Measurements from ENCODE around the gene CAPN5. TPM values are rescaled to one million over a fixed set of nuclear protein-coding genes. Genes with fewer than 3 reads are reported as not detected.

Gene CAPN5
- total and polyA plus RNA-seq, 2 of the 8 experiments (the other 6 are each of a cell fraction or from before 2014, with no cell fraction given), result 21.5 to 22.4 TPM

DNA sequence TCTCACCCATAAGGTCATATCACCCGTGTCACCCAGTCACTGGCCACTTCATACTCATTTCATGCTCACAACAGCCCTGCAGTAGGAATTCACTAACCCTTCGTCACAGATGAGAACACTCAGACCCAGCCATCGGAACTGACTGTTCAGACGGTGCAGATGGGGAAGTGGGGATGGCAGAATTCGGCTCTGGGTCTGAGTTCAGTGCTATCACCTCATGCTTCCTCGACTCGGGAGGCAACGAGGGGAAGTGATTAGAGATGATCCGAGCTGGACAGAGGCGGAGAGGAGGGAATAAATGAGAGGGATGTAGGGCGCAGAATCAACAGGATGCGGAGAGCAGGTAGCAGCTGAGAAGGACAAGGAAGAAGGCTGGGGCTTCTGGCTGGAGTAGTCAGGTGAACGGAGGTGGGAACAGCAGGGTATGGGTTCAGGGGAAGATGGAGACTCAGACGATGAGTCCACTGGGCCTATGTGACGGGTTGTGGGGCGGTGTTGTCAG lies 27.9 kb upstream of the CAPN5 start:
- Histone ChIP-seq H4K5ac (ENCODE audit: insufficient read length, low read depth, low read length) (no peak overlapping the region), H3K79me2 (ENCODE audit: control insufficient read depth in 1 of 2, insufficient read depth in 2 of 2, low read length in 2 of 2) (no peaks in the 10 kb centered on the region), H2BK5ac (ENCODE audit: low read depth, low read length) (no peak overlapping the region), H2BK12ac (ENCODE audit: low read depth, low read length) (no peak overlapping the region), H2BK20ac (ENCODE audit: low read length) (no peak overlapping the region), H2AK5ac (ENCODE audit: low read depth, low read length) (no peak overlapping the region), H3K56ac (replicated peaks; ENCODE audit: insufficient read length, low read depth, low read length) (no peak overlapping the region), H3K18ac (ENCODE audit: extremely low read depth, low read length) (no peak overlapping the region), H3K27ac (ENCODE audit: low read depth, low read length) (no peak overlapping the region), H2BK15ac (ENCODE audit: low read length) (no peak overlapping the region), H3K79me1 (ENCODE audit: low read depth, low read length) (no peaks in the 10 kb centered on the region), H3K4me3 (ENCODE audit: extremely low read depth in 1 of 4, insufficient read depth in 2 of 4, low read depth in 3 of 4, low read length in 4 of 4) (no peak overlapping the region), H4K8ac (ENCODE audit: extremely low read depth, insufficient read depth, low read length) (no peak overlapping the region), H3K27me3 (replicated peaks in 1 of 4; ENCODE audit: control insufficient read depth in 3 of 4, extremely low read depth in 1 of 4, insufficient read depth in 3 of 4, low read length in 3 of 4) (peaks cover 14 to 34% (median 30%) of the 10 kb centered on the region in 4 experiments), H3K4ac (replicated peaks; ENCODE audit: insufficient read length, low read depth, low read length) (no peak overlapping the region), H2BK120ac (replicated peaks; ENCODE audit: low read depth, low read length) (no peak overlapping the region), H3K9ac (replicated peaks in 1 of 4; ENCODE audit: extremely low read depth in 1 of 4, low read depth in 3 of 4, low read length in 3 of 4) (no peak overlapping the region), H3K4me1 (replicated peaks in 1 of 4; ENCODE audit: control insufficient read depth in 3 of 4, insufficient read depth in 4 of 4, low read length in 3 of 4) (peaks cover 0 to 8% (median 6%) of the 10 kb centered on the region in 4 experiments), H4K20me1 (replicated peaks in 1 of 2; ENCODE audit: control insufficient read depth in 1 of 2, insufficient read depth in 2 of 2, low read length in 2 of 2) (no peaks in the 10 kb centered on the region), H2AFZ (ENCODE audit: low read length) (no peak overlapping the region), H3K23ac (ENCODE audit: insufficient read length) (no peak overlapping the region), H3K9me3 (ENCODE audit: insufficient read depth in 2 of 2, low read depth in 1 of 2, low read length in 1 of 2) (peaks cover 0 to 8% of the 10 kb centered on the region in 2 experiments; a peak in 2 of 4 replicates), H3K23me2 (ENCODE audit: low read depth, low read length) (peaks cover 4% of the 10 kb centered on the region; the same call in 1 of the 2 replicates), H3K14ac (ENCODE audit: insufficient read length) (no peak overlapping the region), H4K91ac (replicated peaks; ENCODE audit: insufficient read length, low read length) (no peak overlapping the region), H3K36me3 (ENCODE audit: control insufficient read depth in 2 of 4, insufficient read depth in 4 of 4, low read length in 3 of 4) (peaks cover 0 to 6% (median 0%) of the 10 kb centered on the region in 4 experiments; a peak in 1 of 8 replicates), H3K4me2 (ENCODE audit: insufficient read depth in 1 of 2, low read depth in 2 of 2, low read length in 2 of 2) (peak overlapping the region in 1 of 2 experiments; percentile 68; a peak in 2 of 4 replicates)
- POLR2A ChIA-PET (ENCODE audit: partially characterized antibody), result interaction anchor here (1.2 to 1.3 kb wide), 2 partner anchors 28 to 118 kb away, joined by 3 read pairs; partner anchors contain the start of gene CAPN5
- WGBS, 2 experiments (ENCODE audit: extremely low coverage in 1 of 2, insufficient coverage in 1 of 2, insufficient read length in 1 of 2, insufficient replicate concordance in 2 of 2, low coverage in 1 of 2, low lambda C conversion rate in 2 of 2, missing lambda C conversion rate in 1 of 2), result 93% methylated on average over 16 of the region's 16 CpGs; no CpG with 5 or more reads in 1 of the 2 experiments
- DNase-seq (ENCODE audit: low read depth in 1 of 2, low spot score in 2 of 2), result no peak
- CTCF ChIA-PET (ENCODE audit: partially characterized antibody), result interaction anchor here (0.9 to 4.0 kb wide), 15 partner anchors 8 to 308 kb away, joined by 3 to 40 read pairs (median 5); no protein-coding TSS in a partner anchor
- TF ChIP-seq GABPA (IDR thresholded peaks at IDR 0.05; ENCODE audit: borderline replicate concordance, insufficient read depth, low read length), result no peak
- TF ChIP-seq CBX8 (IDR thresholded peaks at IDR 0.05; ENCODE audit: borderline replicate concordance, low read depth, low read length), result no peak
- no peak for TF ChIP-seq SUZ12 (IDR thresholded peaks at IDR 0.05; ENCODE audit: low read length)
- no peak for TF ChIP-seq CHD2 (IDR thresholded peaks at IDR 0.05; ENCODE audit: low read length)
- TF ChIP-seq SP4 (IDR thresholded peaks at IDR 0.05; ENCODE audit: low read length), result no peak
- TF ChIP-seq NRF1 (IDR thresholded peaks at IDR 0.05; ENCODE audit: low read depth, low read length), result no peak
- TF ChIP-seq YY1 (IDR thresholded peaks at IDR 0.05; ENCODE audit: low read depth, low read length), result no peak
- no peak for TF ChIP-seq JUN (IDR thresholded peaks at IDR 0.05; ENCODE audit: low read depth, low read length)
- no peak for TF ChIP-seq TAF7 (optimal IDR thresholded peaks at IDR 0.05; ENCODE audit: borderline replicate concordance, low read depth, low read length)
- TF ChIP-seq FOSL1 (IDR thresholded peaks at IDR 0.05; ENCODE audit: insufficient read depth, low read depth, low read length), result no peak
- no peak for FAIRE-seq
